GM12878 (cell line): Measurements from ENCODE around the gene ROBO4. TPM values are rescaled to one million over a fixed set of nuclear protein-coding genes. Genes with fewer than 3 reads are reported as not detected.

Experiments
- ATAC-seq: fragments of 200-7000 bp; cut with Tn5 transposase; 3 replicates; pipeline ENCODE4 v1.9.1; 2020; ENCODE audit warnings: mild to moderate bottlenecking, moderate library complexity
- BruUV-seq: library from RNA; stranded (reverse); fragments of 400-500 nt; replicated peaks from 2 replicates; lab custom pipeline; 2021; lab: Mats Ljungman, UMichigan
- CTCF ChIA-PET: fragments of 300-600 bp; sonication (Branson Sonifier 250); formaldehyde crosslinking; extraction: SDS; loops from one replicate; lab custom pipeline; 2021; ENCODE audit warnings: inconsistent platforms; lab: Yijun Ruan, JAX
- POLR2A ChIA-PET: fragments of 350-600 bp; formaldehyde crosslinking; extraction: SDS; loops from one replicate; lab custom pipeline; 2021; ENCODE audit warnings: inconsistent platforms; lab: Charles Lee
- RAD21 ChIA-PET: fragments of 300-600 bp; sonication (Branson Sonifier 250); formaldehyde crosslinking; loops from one replicate; lab custom pipeline; 2023; ENCODE audit warnings: antibody characterized with exemption; ENCODE audit not compliant: unreplicated experiment; lab: Charles Lee
- SMC1A ChIA-PET: fragments of 300-600 bp; sonication (Branson Sonifier 250); formaldehyde crosslinking; loops from one replicate; lab custom pipeline; 2023; ENCODE audit not compliant: unreplicated experiment, uncharacterized antibody; lab: Charles Lee
- DNase-seq: peaks from one replicate; pipeline ENCODE4 v3.0.0-alpha.2; 2011; ENCODE audit warnings: low read depth, low spot score
- FAIRE-seq: peaks from 3 replicates; lab custom pipeline; 2011; peaks lifted over from hg19 to GRCh38; lab: Jason Lieb, UNC
- H2AFZ ChIP-seq: 2 replicates; pipeline ENCODE4 v1.6.0; 2011; ENCODE audit warnings: low read depth, low read length, control low read depth; ENCODE audit not compliant: control insufficient read depth
- H3K27ac ChIP-seq: 2 replicates; pipeline ENCODE4 v1.5.1; 2011; ENCODE audit warnings: control low read depth; ENCODE audit not compliant: control insufficient read depth, insufficient read depth
- H3K27me3 ChIP-seq, 2 experiments: replicated peaks in 1 of 2; 2 replicates each; pipeline versions ENCODE4 v1.6.0 to v1.6.1; 2011; ENCODE audit warnings: low read length in 1 of 2; ENCODE audit not compliant: control insufficient read depth in 2 of 2, insufficient read depth in 2 of 2
- H3K36me3 ChIP-seq, 2 experiments: 2 replicates each; pipeline ENCODE4 v1.5.1; 2011; ENCODE audit warnings: low read length in 1 of 2; ENCODE audit not compliant: control insufficient read depth in 2 of 2, insufficient read depth in 2 of 2
- H3K4me1 ChIP-seq: 2 replicates; pipeline ENCODE4 v1.6.1; 2011; ENCODE audit warnings: mild to moderate bottlenecking, low read length, moderate library complexity, mixed read lengths; ENCODE audit not compliant: control insufficient read depth, insufficient read depth
- H3K4me2 ChIP-seq: 2 replicates; pipeline ENCODE4 v1.6.0; 2011; ENCODE audit warnings: control low read depth; ENCODE audit not compliant: control insufficient read depth, insufficient read depth
- H3K4me3 ChIP-seq: fragments of 200-600 bp; sonication (generic); 2 replicates; pipeline ENCODE4 v1.5.1; 2016
- H3K79me2 ChIP-seq: 2 replicates; pipeline ENCODE4 v1.6.0; 2011; ENCODE audit warnings: low read length; ENCODE audit not compliant: control insufficient read depth, insufficient read depth
- H3K9ac ChIP-seq: 2 replicates; pipeline ENCODE4 v1.8.0; 2011; ENCODE audit warnings: low read length, control low read depth, mixed read lengths; ENCODE audit not compliant: control insufficient read depth, insufficient read depth
- H3K9me3 ChIP-seq: replicated peaks from 3 replicates; pipeline ENCODE4 v1.5.1; 2011; ENCODE audit warnings: mild to moderate bottlenecking, low read length; ENCODE audit not compliant: control insufficient read depth, insufficient read depth
- H4K20me1 ChIP-seq: 2 replicates; pipeline ENCODE4 v1.6.0; 2011; ENCODE audit not compliant: control insufficient read depth, insufficient read depth
- BHLHE40 ChIP-seq, 2 experiments: fragments of 450-650 bp in 1 of 2; IDR thresholded peaks; 2 replicates each; pipeline ENCODE4 v1.6.1; 2011 to 2017; ENCODE audit warnings: low read depth in 2 of 2, borderline replicate concordance in 1 of 2, improper control_type of control experiment in 1 of 2, low read length in 1 of 2, mild to moderate bottlenecking in 1 of 2
- CHD1 ChIP-seq: IDR thresholded peaks from 2 replicates; pipeline ENCODE4 v1.6.1; 2012; ENCODE audit warnings: low read depth, low read length, improper control_type of control experiment
- FOXM1 ChIP-seq: IDR thresholded peaks from 2 replicates; pipeline ENCODE4 v1.6.1; 2012; ENCODE audit warnings: low read depth, mild to moderate bottlenecking, inconsistent platforms, low read length, moderate library complexity
- MYC ChIP-seq: IDR thresholded peaks from 2 replicates; pipeline ENCODE4 v1.6.1; 2011; ENCODE audit warnings: mild to moderate bottlenecking, low read length, moderate library complexity, inconsistent platforms; ENCODE audit not compliant: insufficient read depth, insufficient replicate concordance, insufficient read length, severe bottlenecking
- SMAD5 ChIP-seq: IDR thresholded peaks from 2 replicates; pipeline ENCODE4 v1.6.1; 2016; ENCODE audit warnings: antibody characterized with exemption, low read depth
- SUPT20H ChIP-seq: IDR thresholded peaks from 2 replicates; pipeline ENCODE4 v1.6.1; 2011; ENCODE audit warnings: low read depth, mild to moderate bottlenecking, low read length, moderate library complexity, borderline replicate concordance; ENCODE audit not compliant: control insufficient read depth
- WGBS: methylation state at CpG from one replicate; pipeline ENCODE4 v1.1.6; 2016; ENCODE audit warnings: low lambda C conversion rate; ENCODE audit not compliant: insufficient replicate concordance, insufficient coverage; ENCODE audit errors: missing lambda C conversion rate; 5-methylcytosine and 5-hydroxymethylcytosine counted together
- in situ Hi-C: fragments of 300-500 bp; cut with MboI; formaldehyde crosslinking; loops from 9 replicates; pipeline ENCODE4 v1.14.3; 2018; ENCODE audit warnings: mixed read lengths
- intact Hi-C: fragments of 100-400 bp; cut with micrococcal nuclease; formaldehyde crosslinking; loops from one replicate; pipeline ENCODE4 v1.14.2; 2022; ENCODE audit not compliant: unreplicated experiment
- polyA plus RNA-seq, 11 experiments: library from polyadenylated mRNA; depleted of rRNA in 4 of 11; unstranded in 6 of 11; stranded (reverse) in 5 of 11; fragments of >200 nt; fragmentation: Nextera tagmentation in 4 of 11; fragmentation: Illumina TruSeq in 1 of 11; extraction: Ambion mirVana in 4 of 11; extraction: Trizol in 1 of 11; gene quantifications; 1 replicate in 1 of 11; 2 replicates in 10 of 11; pipeline versions ENCODE4 v1.2.1 to v1.2.3, GENCODE V29; 2011 to 2016; ENCODE audit warnings: inconsistent platforms in 2 of 11, missing spikeins in 2 of 11, low read depth in 1 of 11
- total RNA-seq, 4 experiments: library from RNA; depleted of rRNA in 3 of 4; stranded (reverse); fragments of >200 nt in 3 of 4; fragmentation: Illumina TruSeq in 1 of 4; extraction: Trizol in 1 of 4; gene quantifications; 2 replicates each; pipeline versions ENCODE4 v1.2.1 to v1.2.3, GENCODE V29; 2013 to 2021

Gene ROBO4
- total and polyA plus RNA-seq, 10 of the 15 experiments (the other 5 are each of a cell fraction or from before 2014, with no cell fraction given) = not detected

DNA sequence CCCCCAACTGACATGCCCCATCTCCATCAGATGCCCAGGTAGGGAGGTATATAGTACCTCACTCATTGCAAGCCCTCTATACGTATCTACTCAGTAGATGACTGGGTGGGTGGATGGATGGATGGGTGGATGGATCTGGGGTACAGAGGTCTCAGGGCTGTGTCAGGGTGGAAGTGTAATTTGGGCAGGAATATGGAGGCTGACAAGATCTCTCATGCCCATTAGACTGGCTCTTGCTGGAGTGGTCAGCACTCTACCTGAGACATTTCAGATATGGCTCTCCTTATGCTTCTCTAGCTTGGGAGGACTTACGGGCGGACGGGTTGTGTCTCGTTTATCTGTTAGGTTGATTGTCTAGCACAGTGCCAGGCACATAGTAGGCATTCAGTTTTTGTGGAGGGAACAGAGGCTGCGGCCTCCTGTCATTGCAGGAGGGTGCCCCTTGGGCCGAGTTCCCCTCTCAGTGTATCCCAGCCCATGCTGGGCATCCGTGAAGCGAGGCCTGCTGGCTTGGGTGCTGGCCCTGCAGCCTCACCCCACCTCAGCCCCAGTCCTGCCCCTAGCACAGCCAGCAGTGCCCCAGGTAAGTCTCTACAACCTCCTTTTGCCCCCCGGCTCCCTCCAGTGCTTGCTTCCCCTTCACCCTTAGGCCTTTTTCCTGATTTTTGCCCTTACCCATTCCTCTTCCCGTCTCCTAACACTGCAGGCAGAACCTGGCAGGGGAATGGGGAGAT, 18.7 kb downstream of the ROBO4 start:
- intact Hi-C loops = no loop called here
- DNase-seq = no peak
- WGBS = 53% methylated on average over 11 of the region's 11 CpGs
- H3K36me3 ChIP-seq = no peaks in the 10 kb centered on the region
- no peak for ATAC-seq
- no peaks in the 10 kb centered on the region for H3K79me2 ChIP-seq
- ChIA-PET CTCF (interaction anchor here (1.0 kb wide), 1 partner anchor 10 kb away, joined by 3 read pairs; no protein-coding TSS in a partner anchor), SMC1A (no interaction called here), RAD21 (no interaction called here), POLR2A (no interaction called here)
- H3K4me3 ChIP-seq = no peak overlapping the region
- peaks cover 0 to 1% of the 10 kb centered on the region in 2 experiments; a peak in 2 of 4 replicates for H3K27me3 ChIP-seq
- in situ Hi-C loops = no loop called here
- H3K9ac ChIP-seq = no peak overlapping the region
- H3K9me3 ChIP-seq = no peaks in the 10 kb centered on the region
- no peak for FAIRE-seq
- no peaks in the 10 kb centered on the region for H3K4me1 ChIP-seq
- TF ChIP-seq MYC = no peak
- TF ChIP-seq FOXM1 = no peak
- TF ChIP-seq SMAD5 = no peak
- no peak for TF ChIP-seq BHLHE40 (IDR thresholded peaks at IDR 0.05; ENCODE audit: borderline replicate concordance in 1 of 2, low read depth in 2 of 2, low read length in 1 of 2)
- TF ChIP-seq SUPT20H = no peak
- no peak for TF ChIP-seq CHD1
- H2AFZ ChIP-seq = no peak overlapping the region
- H3K27ac ChIP-seq = no peak overlapping the region
- H4K20me1 ChIP-seq = no peaks in the 10 kb centered on the region
- no peak overlapping the region for H3K4me2 ChIP-seq
- no TSS peak for BruUV-seq
